CD8-positive, alpha-beta memory T cell (primary cell): ENCODE results near the gene AGGF1. TPM values are rescaled to one million over a fixed set of nuclear protein-coding genes. Genes with fewer than 3 reads are reported as not detected.
"Not testable (repeated sequence)": the region's sequence is repeated elsewhere in the genome, so short reads cannot be mapped to it uniquely, and the experiment has no call there.

Experiments
- CTCF ChIA-PET: fragments of 350-600 bp; sonication (Branson Sonifier 250); formaldehyde crosslinking; loops from one replicate; lab custom pipeline; 2021; ENCODE audit warnings: antibody characterized with exemption; lab: Charles Lee
- POLR2A ChIA-PET: fragments of 350-600 bp; sonication (Branson Sonifier 250); formaldehyde crosslinking; loops from one replicate; lab custom pipeline; 2021; ENCODE audit warnings: antibody characterized with exemption; lab: Charles Lee
- DNase-seq, 5 donors: peaks; one replicate each; pipeline versions ENCODE4 v3.0.0 to v3.0.0-alpha.2; 2020 to 2022; ENCODE audit warnings: mixed read lengths in 1 of 5
- H3K27ac ChIP-seq: one replicate; pipeline ENCODE4 v1.7.0; 2013; ENCODE audit warnings: low read depth, mild to moderate bottlenecking, low read length, moderate library complexity
- H3K27me3 ChIP-seq: 2 replicates; pipeline ENCODE4 v1.7.0; 2013; ENCODE audit warnings: low read length, mild to moderate bottlenecking; ENCODE audit not compliant: insufficient read depth, poor library complexity, severe bottlenecking
- H3K36me3 ChIP-seq: 2 replicates; pipeline ENCODE4 v1.7.0; 2013; ENCODE audit warnings: mild to moderate bottlenecking, low read length, moderate library complexity; ENCODE audit not compliant: insufficient read depth
- H3K4me1 ChIP-seq: 2 replicates; pipeline ENCODE4 v1.7.0; 2013; ENCODE audit warnings: mild to moderate bottlenecking, low read length, moderate library complexity; ENCODE audit not compliant: insufficient read depth
- H3K4me3 ChIP-seq: 2 replicates; pipeline ENCODE4 v1.7.0; 2013; ENCODE audit warnings: mild to moderate bottlenecking, low read length
- H3K9me3 ChIP-seq: 2 replicates; pipeline ENCODE4 v1.7.0; 2013; ENCODE audit warnings: mild to moderate bottlenecking, low read length
- H3K27ac Mint-ChIP-seq, 8 donors: one replicate each; pipeline ENCODE4 v1.8.0; 2020 to 2021; ENCODE audit warnings: mixed read lengths in 8 of 8, mild to moderate bottlenecking in 6 of 8, inconsistent platforms in 3 of 8, moderate library complexity in 3 of 8
- H3K27me3 Mint-ChIP-seq, 2 donors: one replicate each; pipeline ENCODE4 v1.8.0; 2020 to 2021; ENCODE audit warnings: mixed read lengths in 2 of 2, mild to moderate bottlenecking in 1 of 2, moderate library complexity in 1 of 2
- H3K36me3 Mint-ChIP-seq, 3 donors: one replicate each; pipeline ENCODE4 v1.8.0; 2020 to 2021; ENCODE audit warnings: mixed read lengths in 3 of 3, inconsistent platforms in 1 of 3, mild to moderate bottlenecking in 1 of 3
- H3K4me1 Mint-ChIP-seq, 3 donors: one replicate each; pipeline ENCODE4 v1.8.0; 2020 to 2021; ENCODE audit warnings: mixed read lengths in 3 of 3, inconsistent platforms in 1 of 3, mild to moderate bottlenecking in 1 of 3
- H3K4me3 Mint-ChIP-seq, 7 donors: one replicate each; pipeline ENCODE4 v1.8.0; 2020 to 2021; ENCODE audit warnings: mixed read lengths in 7 of 7, mild to moderate bottlenecking in 6 of 7, moderate library complexity in 4 of 7, inconsistent platforms in 2 of 7
- H3K9me3 Mint-ChIP-seq, 5 donors: one replicate each; pipeline ENCODE4 v1.8.0; 2020 to 2022; ENCODE audit warnings: mixed read lengths in 5 of 5, mild to moderate bottlenecking in 3 of 5, moderate library complexity in 2 of 5, inconsistent platforms in 1 of 5
- polyA plus RNA-seq: library from polyadenylated mRNA; unstranded; fragments of 300-500 nt; fragmentation: Illumina TruSeq; gene quantifications from one replicate; pipeline ENCODE4 v1.2.3, GENCODE V29; 2021
- total RNA-seq, 2 experiments: library from RNA; stranded (reverse); gene quantifications; one replicate each; pipeline ENCODE4 v1.2.3, GENCODE V29; 2021

AGGF1 gene
- total and polyA plus RNA-seq, 3 experiments from 2014 or later, result 30.2 to 35.1 (median 31.1) TPM

DNA sequence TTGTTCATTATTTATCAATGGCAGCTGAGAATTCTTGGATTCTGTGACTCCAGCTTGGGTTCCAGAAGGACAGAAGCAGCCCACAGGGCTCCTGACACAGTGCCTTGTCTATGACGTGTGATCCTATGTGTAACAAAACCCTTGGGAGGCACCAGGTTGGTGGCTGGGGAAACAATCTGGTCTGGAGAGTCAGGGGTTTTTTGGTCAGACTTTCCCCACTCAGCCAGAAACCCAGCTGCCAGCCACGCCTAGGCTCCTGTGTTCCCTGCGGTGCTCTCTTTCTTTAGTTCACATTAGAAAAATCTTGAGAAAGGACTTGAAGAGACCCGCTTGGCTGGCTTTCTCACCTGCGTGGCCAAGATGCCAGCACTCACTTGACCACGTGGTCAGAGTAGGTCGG lies 72.3 kb downstream of the AGGF1 start:
- POLR2A ChIA-PET, result no interaction called here
- Histone ChIP-seq H3K36me3 (no peaks in the 10 kb centered on the region), H3K27me3 (no peaks in the 10 kb centered on the region), H3K4me3 (no peak overlapping the region), H3K4me1 (no peaks in the 10 kb centered on the region), H3K27ac (no peak overlapping the region), H3K9me3 (no peaks in the 10 kb centered on the region)
- CTCF ChIA-PET, result interaction anchor here (1.0 kb wide), 1 partner anchor 24 kb away, joined by 3 read pairs; no protein-coding TSS in a partner anchor
- Mint-ChIP-seq H3K4me3 (no peak overlapping the region), H3K4me1 (no peaks in the 10 kb centered on the region), H3K36me3 (peaks cover 0 to 2% (median 0%) of the 10 kb centered on the region in 3 donors), H3K9me3 (peaks cover 0 to 5% (median 0%) of the 10 kb centered on the region in 5 donors), H3K27ac (no peak overlapping the region), H3K27me3 (peaks cover 2 to 3% of the 10 kb centered on the region in 2 donors)
- DNase-seq, result no peak

DNA sequence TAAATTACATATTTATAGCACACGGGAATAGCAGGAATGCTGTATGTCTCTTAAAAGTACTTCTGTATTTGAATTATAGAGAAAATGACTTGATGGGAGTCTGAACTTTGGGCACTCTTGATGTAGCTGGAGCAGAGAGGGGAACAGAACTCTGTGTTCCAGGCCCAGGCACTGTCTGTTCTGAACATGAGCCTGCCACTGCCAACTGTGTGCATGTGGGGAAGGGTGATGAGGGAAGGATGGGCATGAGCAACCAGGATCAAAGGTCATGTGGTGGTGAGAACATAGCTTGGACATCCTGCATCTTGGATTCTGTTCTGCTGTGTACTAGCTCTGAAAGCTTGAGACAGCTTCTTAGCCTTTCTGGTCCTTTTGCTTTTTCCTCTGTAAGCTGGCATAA lies 73.3 kb downstream of the AGGF1 start:
- H3K36me3 Mint-ChIP-seq, result peaks cover 0 to 2% (median 0%) of the 10 kb centered on the region in 3 donors
- Histone ChIP-seq H3K4me3 (no peak overlapping the region), H3K27me3 (no peaks in the 10 kb centered on the region), H3K4me1 (no peaks in the 10 kb centered on the region), H3K9me3 (no peaks in the 10 kb centered on the region), H3K36me3 (no peaks in the 10 kb centered on the region), H3K27ac (no peak overlapping the region)
- ChIA-PET CTCF (no interaction called here), POLR2A (no interaction called here)
- H3K9me3 Mint-ChIP-seq, result peaks cover 0 to 5% (median 0%) of the 10 kb centered on the region in 5 donors
- no peak for DNase-seq
- H3K4me1 Mint-ChIP-seq, result no peaks in the 10 kb centered on the region
- no peak overlapping the region for H3K27ac Mint-ChIP-seq
- peaks cover 0 to 2% of the 10 kb centered on the region in 2 donors for H3K27me3 Mint-ChIP-seq
- H3K4me3 Mint-ChIP-seq, result no peak overlapping the region

- Mint-ChIP-seq H3K36me3 (peaks cover 0 to 3% (median 2%) of the 10 kb centered on the region in 3 donors), H3K9me3 (peaks cover 0 to 5% (median 2%) of the 10 kb centered on the region in 5 donors), H3K4me3 (no peak overlapping the region), H3K4me1 (no peaks in the 10 kb centered on the region), H3K27ac (no peak overlapping the region), H3K27me3 (peaks cover 2 to 8% of the 10 kb centered on the region in 2 donors)
- Histone ChIP-seq H3K36me3 (no peaks in the 10 kb centered on the region), H3K9me3 (no peaks in the 10 kb centered on the region), H3K4me3 (no peak overlapping the region), H3K27me3 (no peaks in the 10 kb centered on the region), H3K27ac (no peak overlapping the region), H3K4me1 (no peaks in the 10 kb centered on the region)
- ChIA-PET POLR2A (no interaction called here), CTCF (no interaction called here)
- no peak for DNase-seq
Observed at GRCh38 chr5:77104813-77105212, 74.6 kb downstream of the AGGF1 start.

- H3K4me1 ChIP-seq, H3K4me1 Mint-ChIP-seq, POLR2A ChIA-PET: not testable (repeated sequence)
Observed at GRCh38 chr5:77107035-77107434, 76.8 kb downstream of the AGGF1 start.

More at GRCh38 chr5:77107035-77107434, 76.8 kb downstream of the AGGF1 start:
- H3K27me3 ChIP-seq, H3K4me3 ChIP-seq, DNase-seq, H3K9me3 ChIP-seq, H3K27ac Mint-ChIP-seq, H3K9me3 Mint-ChIP-seq, H3K36me3 Mint-ChIP-seq, H3K36me3 ChIP-seq, CTCF ChIA-PET, H3K27ac ChIP-seq, H3K4me3 Mint-ChIP-seq: not testable (repeated sequence)
- peaks cover 0 to 20% of the 10 kb centered on the region in 2 donors for H3K27me3 Mint-ChIP-seq

Other genes starting within 250 kb of the AGGF1 start
- 1 to 10 TPM; 1.8 to 2.1 TPM for gene F2RL1, start 211.4 kb upstream of the AGGF1 start, total RNA-seq
- 4.8 TPM for gene F2RL1, start 211.4 kb upstream of the AGGF1 start, polyA plus RNA-seq
- gene S100Z, start 180.4 kb upstream of the AGGF1 start, total RNA-seq, result under 1 TPM in 1 of 2 experiments, not detected in 1; 0.48 TPM
- gene S100Z, start 180.4 kb upstream of the AGGF1 start, polyA plus RNA-seq, result not detected
- not detected for gene CRHBP, start 77.4 kb upstream of the AGGF1 start, total RNA-seq
- gene CRHBP, start 77.4 kb upstream of the AGGF1 start, polyA plus RNA-seq, result not detected
- gene ZBED3, start 56.9 kb downstream of the AGGF1 start, total RNA-seq, result 1 to 10 TPM; 1.3 to 1.5 TPM
- gene ZBED3, start 56.9 kb downstream of the AGGF1 start, polyA plus RNA-seq, result 1.6 TPM
- not detected for gene PDE8B, start 180.3 kb downstream of the AGGF1 start, total RNA-seq
- 0.07 TPM for gene PDE8B, start 180.3 kb downstream of the AGGF1 start, polyA plus RNA-seq